GM18517 (cell line): ENCODE data around the gene VTI1A.
A peak's percentile ranks its signal among the peaks of the same experiment; 100 is the strongest.

ENCODE experiments used
- ATAC-seq: cut with Tn5 transposase; IDR thresholded peaks from one replicate; pipeline ENCODE4 v1.9.1; 2021; ENCODE audit warnings: mild to moderate bottlenecking, moderate library complexity; ENCODE audit not compliant: unreplicated experiment

The VTI1A gene

GRCh38 chr10:112502536-112502935, 55.5 kb downstream of the VTI1A start:
- no peak for ATAC-seq

GRCh38 chr10:112503643-112504042, 56.6 kb downstream of the VTI1A start:
- no peak for ATAC-seq

- ATAC-seq: no peak
Observed at GRCh38 chr10:112507046-112507445, 60.0 kb downstream of the VTI1A start.

- ATAC-seq: no peak
Observed at GRCh38 chr10:112507988-112508387, 61.0 kb downstream of the VTI1A start.

DNA sequence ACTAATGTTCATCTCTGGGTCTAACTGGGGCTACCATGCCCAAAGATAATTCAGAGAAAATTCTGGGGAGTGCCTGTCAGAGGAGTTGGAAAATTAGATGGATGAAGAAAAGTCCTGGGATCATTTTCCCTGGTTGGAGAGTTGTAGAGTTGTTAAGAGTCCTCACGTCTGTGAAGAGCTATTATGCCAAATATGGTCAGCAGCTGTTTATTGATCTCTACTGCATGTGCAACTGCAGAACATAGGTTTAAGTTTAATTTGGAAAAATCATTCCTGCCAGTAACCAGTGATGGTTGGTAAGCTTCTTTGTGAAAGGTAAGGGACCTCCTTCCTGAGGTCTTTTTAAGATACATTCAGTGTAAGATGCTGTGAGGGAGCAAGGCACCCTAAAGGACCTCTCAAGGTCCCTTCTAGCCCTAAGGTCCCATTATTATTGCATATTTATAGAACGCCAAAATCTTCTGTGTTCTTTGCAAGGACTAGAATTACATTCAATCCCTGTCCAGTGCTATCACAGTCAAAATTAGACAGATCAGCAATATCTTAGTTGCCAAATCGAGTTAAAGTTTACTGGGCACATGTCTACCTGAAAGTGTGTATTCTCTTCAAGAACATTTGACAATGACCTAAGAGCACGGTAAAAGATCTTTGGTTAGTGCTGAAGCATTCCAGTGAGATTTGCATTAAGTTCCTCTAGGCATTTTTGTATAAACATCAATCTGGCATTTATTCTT, 62.7 kb downstream of the VTI1A start:
- no peak for ATAC-seq

DNA sequence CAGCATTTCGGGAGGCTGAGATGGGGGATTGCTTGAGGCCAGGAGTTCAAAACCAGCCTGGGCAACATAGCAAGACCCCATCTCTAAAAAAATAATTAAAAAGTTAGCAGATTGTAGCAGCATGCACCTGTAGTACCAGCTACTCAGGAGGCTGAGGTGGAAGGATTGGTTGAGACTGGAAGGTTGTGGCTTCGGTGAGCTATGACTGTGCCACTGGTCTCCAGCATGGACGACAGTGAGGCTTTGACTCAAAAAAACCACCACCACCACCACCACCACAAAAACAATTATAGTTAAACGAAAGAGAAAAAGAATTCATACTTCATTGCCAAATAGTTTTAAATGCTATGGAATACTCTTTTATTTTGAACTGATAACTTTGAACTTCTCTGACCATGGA, 63.4 kb downstream of the VTI1A start:
- ATAC-seq: no peak

- ATAC-seq: no peak
Observed at GRCh38 chr10:112512294-112512693, 65.3 kb downstream of the VTI1A start.

GRCh38 chr10:112515126-112515525, 68.1 kb downstream of the VTI1A start:
- no peak for ATAC-seq

DNA sequence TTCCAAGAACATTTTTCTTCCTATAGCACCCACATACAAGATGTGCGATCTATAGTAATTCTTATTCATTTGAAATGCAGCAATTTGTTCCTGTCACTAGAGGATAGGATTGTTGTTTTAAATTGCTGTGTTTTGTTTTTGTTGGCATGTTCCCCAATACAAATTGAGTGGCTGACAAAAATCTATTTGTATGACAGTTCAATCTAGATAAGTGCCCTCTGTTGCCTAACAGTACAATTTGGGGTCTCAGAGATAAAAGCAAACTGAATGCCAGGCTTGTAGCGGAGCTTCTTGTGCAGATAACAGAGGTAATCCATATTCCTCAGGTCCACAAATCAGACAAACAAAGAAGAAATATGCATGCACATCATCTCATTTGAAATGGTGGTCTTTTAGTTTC, 68.8 kb downstream of the VTI1A start:
- ATAC-seq: no peak

DNA sequence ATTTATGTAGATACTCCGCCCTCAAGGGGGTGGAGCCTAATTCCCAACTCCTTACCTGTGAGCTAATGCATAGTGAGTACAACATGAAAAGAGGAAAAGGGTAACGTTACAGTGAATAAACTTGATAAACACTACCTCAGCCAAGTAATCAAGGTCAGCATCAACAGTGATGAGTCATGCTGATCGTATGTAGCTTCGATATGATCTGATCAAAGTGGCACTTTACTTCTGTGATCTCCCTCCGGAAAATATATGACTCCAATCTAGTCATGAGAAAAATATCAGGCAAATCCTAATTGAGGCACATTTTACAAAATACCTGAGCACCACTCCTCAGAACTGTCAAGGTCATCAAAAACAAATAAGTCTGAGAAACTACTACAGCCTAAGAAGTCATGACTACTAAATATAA, 70.4 kb downstream of the VTI1A start:
- no peak for ATAC-seq

- no peak for ATAC-seq
Observed at GRCh38 chr10:112519133-112519761, 72.2 kb downstream of the VTI1A start.

GRCh38 chr10:112520914-112521313, 73.9 kb downstream of the VTI1A start:
- ATAC-seq: no peak

DNA sequence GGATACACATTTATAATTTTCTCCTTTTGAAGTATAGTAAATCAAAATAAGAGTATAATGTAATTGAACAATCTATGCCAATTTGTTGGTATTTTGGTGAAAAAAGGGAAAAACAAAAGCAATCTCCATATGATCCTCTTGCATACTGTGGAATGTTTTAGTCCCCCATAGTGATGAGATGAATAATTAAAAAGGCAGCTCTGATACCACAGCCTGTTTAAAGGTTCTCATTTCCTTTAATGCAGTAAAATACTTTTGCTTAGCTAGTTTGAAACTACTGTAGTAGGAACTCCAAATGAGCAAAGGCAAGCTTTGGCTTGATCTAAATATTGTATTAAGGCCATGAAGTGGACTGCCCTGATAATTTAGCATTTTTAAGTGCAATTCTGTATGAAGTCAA, 77.6 kb downstream of the VTI1A start:
- no peak for ATAC-seq

- no peak for ATAC-seq
Observed at GRCh38 chr10:112525200-112525599, 78.2 kb downstream of the VTI1A start.

DNA sequence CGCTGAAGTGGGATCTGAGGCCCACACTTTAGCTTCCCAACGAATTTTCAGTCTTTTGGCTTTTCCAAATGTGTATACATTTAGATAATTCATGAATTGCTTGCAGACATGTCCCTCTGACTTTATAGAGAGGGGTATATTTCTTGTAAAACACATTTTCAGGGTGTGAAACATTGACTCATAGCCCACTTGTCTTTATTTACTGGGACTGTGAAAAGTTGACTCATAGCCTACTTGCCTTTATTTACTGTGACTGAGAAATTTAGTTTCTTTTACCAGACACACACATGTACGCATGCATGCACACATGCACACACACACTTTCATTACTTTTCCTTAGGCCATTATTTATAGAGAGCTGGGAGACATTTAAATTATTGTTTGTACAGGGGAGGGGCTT, 79.1 kb downstream of the VTI1A start:
- peak; percentile 93 for ATAC-seq

DNA sequence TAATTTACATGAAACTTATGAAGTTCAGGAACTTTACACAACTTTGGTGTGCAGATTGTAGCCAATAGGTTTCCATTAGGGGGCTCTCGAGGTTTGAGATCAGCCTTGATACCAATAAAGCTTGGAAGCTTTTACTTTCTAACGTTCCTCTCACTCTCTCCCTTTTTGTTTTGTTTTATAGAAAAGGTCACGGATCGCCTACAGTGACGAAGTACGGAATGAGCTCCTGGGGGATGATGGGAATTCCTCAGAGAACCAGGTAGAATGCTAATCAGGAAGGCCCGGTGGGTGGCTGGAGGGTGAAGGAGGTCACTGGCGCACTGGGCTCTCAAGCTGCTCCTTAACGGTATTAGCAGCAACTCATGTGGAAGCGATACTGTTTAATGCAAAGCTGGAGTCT, 79.9 kb downstream of the VTI1A start:
- no peak for ATAC-seq

DNA sequence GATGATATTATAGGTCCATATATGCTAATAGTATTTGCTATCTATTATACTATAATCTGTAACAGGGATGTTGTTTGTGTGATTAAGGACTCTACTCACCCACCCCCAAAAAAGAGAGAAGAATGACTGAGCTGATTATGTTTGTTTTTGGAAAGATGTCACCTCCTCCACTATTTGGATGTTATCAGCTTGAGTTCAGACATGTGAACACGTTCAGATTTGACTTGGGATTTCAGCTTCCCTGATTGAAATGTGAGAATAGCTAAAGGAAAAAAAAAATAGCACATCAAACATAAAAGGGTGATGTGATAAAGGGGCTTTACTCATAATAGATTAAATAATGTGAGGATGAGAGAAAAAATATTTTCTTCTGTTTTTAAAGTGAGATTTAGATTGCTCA, 81.2 kb downstream of the VTI1A start:
- no peak for ATAC-seq

DNA sequence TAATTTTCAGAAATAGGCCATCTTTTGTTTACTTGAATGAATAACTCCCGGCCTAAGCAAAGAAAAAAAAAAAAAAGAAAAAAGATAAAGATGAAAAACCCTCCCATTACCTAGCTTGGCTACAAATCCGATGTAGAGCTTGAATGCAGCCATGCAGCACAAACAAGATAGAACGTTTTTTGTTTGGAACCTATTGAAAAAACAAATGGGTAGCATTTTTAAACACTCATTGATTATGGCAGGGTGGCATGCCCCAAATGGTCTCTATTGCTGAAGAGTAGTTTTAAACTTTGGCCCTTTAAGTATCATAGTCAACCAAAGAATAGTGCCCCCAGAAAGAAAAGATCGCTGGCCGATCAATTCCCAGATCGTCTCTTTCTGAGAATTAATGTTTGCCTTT, 84.4 kb downstream of the VTI1A start:
- ATAC-seq: no peak

DNA sequence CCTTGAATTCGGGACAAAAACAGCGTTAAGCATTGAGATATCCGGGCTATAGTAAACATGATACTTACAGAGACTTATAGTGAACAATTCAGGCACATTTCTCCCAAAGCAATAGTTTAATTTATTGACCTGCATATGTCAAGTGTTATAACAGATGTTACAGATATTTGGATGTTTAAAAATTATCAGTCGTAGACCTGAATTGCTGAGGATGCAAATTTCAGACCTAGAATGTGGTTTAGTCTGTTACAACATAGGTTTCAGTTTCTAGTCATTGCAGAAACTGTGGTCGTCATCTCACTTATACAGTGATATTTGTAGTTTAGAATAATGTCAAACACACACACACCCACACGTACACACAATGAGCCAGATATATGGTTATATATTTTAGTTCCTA, 85.2 kb downstream of the VTI1A start:
- ATAC-seq: peak; percentile 98

GRCh38 chr10:112532956-112533355, 85.9 kb downstream of the VTI1A start:
- ATAC-seq: no peak

GRCh38 chr10:112533916-112534315, 86.9 kb downstream of the VTI1A start:
- ATAC-seq: no peak

GRCh38 chr10:112535531-112535951, 88.5 kb downstream of the VTI1A start:
- ATAC-seq: peak; percentile 56

DNA sequence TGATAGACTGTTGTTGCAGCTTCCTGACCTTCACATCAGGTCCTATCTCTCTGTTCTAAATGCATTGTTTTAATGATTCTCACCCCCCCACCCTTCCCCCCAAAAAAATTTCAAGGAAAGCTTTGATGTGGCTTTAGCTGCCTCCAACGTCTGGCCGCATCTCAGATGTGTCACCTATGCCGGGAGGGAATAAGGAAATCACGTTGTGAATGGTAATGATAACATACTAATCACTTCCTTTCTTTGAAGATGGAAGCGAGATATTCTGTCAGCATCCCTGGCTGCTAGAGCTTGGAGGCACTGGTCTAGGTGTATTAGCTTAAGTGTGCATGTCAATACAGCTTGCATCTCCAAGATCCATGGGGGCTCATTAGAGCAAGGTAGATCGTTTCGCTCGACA, 89.6 kb downstream of the VTI1A start:
- no peak for ATAC-seq
